Naive thymus-derived CD4-positive, alpha-beta T cell (primary cell): ENCODE results near the gene SIRT6. TPM values are rescaled to one million over a fixed set of nuclear protein-coding genes. Genes with fewer than 3 reads are reported as not detected.

Experiments used
- ATAC-seq: fragments of 150-1000 bp; cut with Tn5 transposase; 2 replicates; pipeline ENCODE4 v1.10.0; 2021; ENCODE audit warnings: mild to moderate bottlenecking, moderate library complexity
- CTCF ChIA-PET: fragments of 350-600 bp; sonication (Branson Sonifier 250); formaldehyde crosslinking; loops from one replicate; lab custom pipeline; 2021; ENCODE audit warnings: antibody characterized with exemption; lab: Charles Lee
- POLR2A ChIA-PET: fragments of 350-600 bp; sonication (Branson Sonifier 250); formaldehyde crosslinking; loops from one replicate; lab custom pipeline; 2021; ENCODE audit warnings: antibody characterized with exemption, inconsistent platforms; lab: Charles Lee
- DNase-seq, 9 donors: peaks; one replicate each; pipeline versions ENCODE4 v3.0.0 to v3.0.0-alpha.2; 2020 to 2022; ENCODE audit warnings: mixed read lengths in 1 of 9
- H3K27ac ChIP-seq: one replicate; pipeline ENCODE4 v1.7.0; 2013; ENCODE audit warnings: mild to moderate bottlenecking, low read depth, low read length, moderate library complexity
- H3K27me3 ChIP-seq, 2 donors: one replicate each; pipeline ENCODE4 v1.7.0; 2013; ENCODE audit warnings: low read length in 2 of 2, mild to moderate bottlenecking in 2 of 2, moderate library complexity in 2 of 2; ENCODE audit not compliant: control insufficient read depth in 2 of 2, insufficient read depth in 2 of 2
- H3K36me3 ChIP-seq, 3 experiments: 1 replicate in 2 of 3; 2 replicates in 1 of 3; pipeline ENCODE4 v1.7.0; 2013; ENCODE audit warnings: low read length in 3 of 3, mild to moderate bottlenecking in 3 of 3, moderate library complexity in 1 of 3; ENCODE audit not compliant: insufficient read depth in 3 of 3, control insufficient read depth in 2 of 3
- H3K4me1 ChIP-seq, 2 donors: one replicate each; pipeline ENCODE4 v1.7.0; 2013; ENCODE audit warnings: low read length in 2 of 2, mild to moderate bottlenecking in 2 of 2, moderate library complexity in 1 of 2; ENCODE audit not compliant: control insufficient read depth in 2 of 2, insufficient read depth in 2 of 2
- H3K4me3 ChIP-seq: 2 replicates; pipeline ENCODE4 v1.7.0; 2013; ENCODE audit warnings: mild to moderate bottlenecking, low read length
- H3K9me3 ChIP-seq, 3 experiments: 1 replicate in 2 of 3; 2 replicates in 1 of 3; pipeline ENCODE4 v1.7.0; 2013; ENCODE audit warnings: low read length in 3 of 3; ENCODE audit not compliant: control insufficient read depth in 2 of 3
- H3K27ac Mint-ChIP-seq, 9 donors: one replicate each; pipeline ENCODE4 v1.8.0; 2020 to 2022; ENCODE audit warnings: mixed read lengths in 9 of 9, mild to moderate bottlenecking in 8 of 9, moderate library complexity in 5 of 9, inconsistent platforms in 2 of 9
- H3K27me3 Mint-ChIP-seq, 5 donors: one replicate each; pipeline ENCODE4 v1.8.0; 2021 to 2022; ENCODE audit warnings: mixed read lengths in 5 of 5, mild to moderate bottlenecking in 1 of 5
- H3K36me3 Mint-ChIP-seq, 5 donors: one replicate each; pipeline ENCODE4 v1.8.0; 2020 to 2022; ENCODE audit warnings: mixed read lengths in 5 of 5, mild to moderate bottlenecking in 3 of 5, inconsistent platforms in 1 of 5
- H3K4me1 Mint-ChIP-seq, 7 donors: one replicate each; pipeline ENCODE4 v1.8.0; 2020 to 2022; ENCODE audit warnings: mixed read lengths in 7 of 7, mild to moderate bottlenecking in 3 of 7, inconsistent platforms in 1 of 7
- H3K4me3 Mint-ChIP-seq, 10 donors: one replicate each; pipeline ENCODE4 v1.8.0; 2020 to 2022; ENCODE audit warnings: mild to moderate bottlenecking in 10 of 10, mixed read lengths in 10 of 10, moderate library complexity in 6 of 10, inconsistent platforms in 2 of 10
- H3K9me3 Mint-ChIP-seq, 11 donors: one replicate each; pipeline ENCODE4 v1.8.0; 2020 to 2022; ENCODE audit warnings: mixed read lengths in 11 of 11, mild to moderate bottlenecking in 4 of 11, inconsistent platforms in 1 of 11, moderate library complexity in 1 of 11
- intact Hi-C, 2 donors: fragments of 100-400 bp; cut with micrococcal nuclease; formaldehyde crosslinking; loops; one replicate each; pipeline ENCODE4 v1.15.1; 2023
- polyA plus RNA-seq, 2 donors: library from polyadenylated mRNA; unstranded; fragments of 300-500 nt; fragmentation: Illumina TruSeq; gene quantifications; one replicate each; pipeline ENCODE4 v1.2.3, GENCODE V29; 2021
- total RNA-seq, 6 experiments: library from RNA in 5 of 6; stranded (reverse) in 5 of 6; gene quantifications; 1 replicate in 5 of 6; 2 replicates in 1 of 6; pipeline ENCODE4 v1.2.3 and lab custom pipeline; 2021 to 2026

The SIRT6 gene
- total and polyA plus RNA-seq, 7 experiments from 2014 or later = 1.1 to 41.2 (median 23.2) TPM

- POLR2A ChIA-PET = no interaction called here
- ATAC-seq = no peak
- H3K27me3 ChIP-seq = peaks cover 0 to 8% of the 10 kb centered on the region in 2 donors
- H3K4me3 Mint-ChIP-seq = no peak overlapping the region
- H3K4me3 ChIP-seq = no peak overlapping the region
- H3K36me3 ChIP-seq = no peaks in the 10 kb centered on the region
- CTCF ChIA-PET = interaction anchor here (0.5 to 1.8 kb wide), 7 partner anchors 13 to 1054 kb away, joined by 3 to 5 read pairs (median 3); partner anchors contain the start of gene EEF2
- peaks cover 11 to 22% (median 15%) of the 10 kb centered on the region in 7 donors for H3K4me1 Mint-ChIP-seq
- no peak for DNase-seq
- H3K9me3 Mint-ChIP-seq = peaks cover 0 to 10% (median 2%) of the 10 kb centered on the region in 11 donors
- no peak overlapping the region for H3K27ac ChIP-seq
- intact Hi-C loops = loop anchor here in 1 of 2 donors (5.0 kb wide), 1 partner anchor 439 kb away; the partner anchor contains the start of genes APBA3 and MRPL54
- H3K27ac Mint-ChIP-seq = peak overlapping the region in 1 of 9 donors; percentile 44
- H3K27me3 Mint-ChIP-seq = peaks cover 20 to 32% (median 23%) of the 10 kb centered on the region in 5 donors
- H3K4me1 ChIP-seq = no peaks in the 10 kb centered on the region
- H3K36me3 Mint-ChIP-seq = peaks cover 4 to 9% (median 8%) of the 10 kb centered on the region in 5 donors
- H3K9me3 ChIP-seq = no peaks in the 10 kb centered on the region
These were observed 19.4 kb upstream of the SIRT6 start for GRCh38 chr19:4201798-4202197.

- ATAC-seq (no peak), DNase-seq (no peak)
- Mint-ChIP-seq H3K9me3 (peaks cover 0 to 10% (median 2%) of the 10 kb centered on the region in 11 donors), H3K4me1 (peaks cover 11 to 22% (median 15%) of the 10 kb centered on the region in 7 donors), H3K27ac (no peak overlapping the region), H3K27me3 (peaks cover 24 to 37% (median 28%) of the 10 kb centered on the region in 5 donors), H3K4me3 (no peak overlapping the region), H3K36me3 (peaks cover 4 to 9% (median 8%) of the 10 kb centered on the region in 5 donors)
- ChIA-PET CTCF (interaction anchor here (0.8 to 1.4 kb wide), 5 partner anchors 8 to 216 kb away, joined by 3 to 5 read pairs (median 3); partner anchors contain the start of gene EEF2), POLR2A (no interaction called here)
- Histone ChIP-seq H3K9me3 (no peaks in the 10 kb centered on the region), H3K4me1 (no peaks in the 10 kb centered on the region), H3K27me3 (peaks cover 0 to 16% of the 10 kb centered on the region in 2 donors), H3K36me3 (no peaks in the 10 kb centered on the region), H3K4me3 (no peak overlapping the region), H3K27ac (no peak overlapping the region)
- intact Hi-C loops = loop anchor here in 1 of 2 donors (5.0 kb wide), 1 partner anchor 439 kb away; the partner anchor contains the start of genes APBA3 and MRPL54
These were observed 18.7 kb upstream of the SIRT6 start for GRCh38 chr19:4200940-4201542.

GRCh38 chr19:4199699-4200293 lies 17.4 kb upstream of the SIRT6 start:
- H3K27ac Mint-ChIP-seq = no peak overlapping the region
- H3K4me3 Mint-ChIP-seq = no peak overlapping the region
- no peak overlapping the region for H3K27ac ChIP-seq
- peaks cover 4 to 9% (median 8%) of the 10 kb centered on the region in 5 donors for H3K36me3 Mint-ChIP-seq
- ATAC-seq (no peak), DNase-seq (no peak)
- H3K4me1 Mint-ChIP-seq = peaks cover 11 to 21% (median 15%) of the 10 kb centered on the region in 7 donors
- H3K9me3 Mint-ChIP-seq = peaks cover 0 to 10% (median 2%) of the 10 kb centered on the region in 11 donors
- no peaks in the 10 kb centered on the region for H3K4me1 ChIP-seq
- peaks cover 34 to 49% (median 36%) of the 10 kb centered on the region in 5 donors for H3K27me3 Mint-ChIP-seq
- POLR2A ChIA-PET = no interaction called here
- no peaks in the 10 kb centered on the region for H3K9me3 ChIP-seq
- CTCF ChIA-PET = interaction anchor here (1.1 kb wide), 1 partner anchor 9 kb away, joined by 3 read pairs; no protein-coding TSS in a partner anchor
- H3K4me3 ChIP-seq = no peak overlapping the region
- intact Hi-C loops = loop anchor here in 1 of 2 donors (5.0 kb wide), 1 partner anchor 437 kb away; the partner anchor contains the start of genes APBA3 and MRPL54
- no peaks in the 10 kb centered on the region for H3K36me3 ChIP-seq
- H3K27me3 ChIP-seq = peaks cover 0 to 20% of the 10 kb centered on the region in 2 donors

- H3K9me3 Mint-ChIP-seq = peaks cover 0 to 10% (median 2%) of the 10 kb centered on the region in 11 donors
- H3K27ac ChIP-seq = no peak overlapping the region
- peaks cover 8 to 13% (median 9%) of the 10 kb centered on the region in 5 donors for H3K36me3 Mint-ChIP-seq
- H3K4me1 ChIP-seq = no peaks in the 10 kb centered on the region
- H3K36me3 ChIP-seq = no peaks in the 10 kb centered on the region
- peak overlapping the region in 2 of 10 donors; percentile 8 to 51 for H3K4me3 Mint-ChIP-seq
- DNase-seq (no peak), ATAC-seq (no peak)
- H3K27me3 ChIP-seq = peaks cover 0 to 20% of the 10 kb centered on the region in 2 donors
- H3K4me1 Mint-ChIP-seq = peaks cover 8 to 18% (median 11%) of the 10 kb centered on the region in 7 donors
- intact Hi-C loops = no loop called here
- H3K9me3 ChIP-seq = no peaks in the 10 kb centered on the region
- peak overlapping the region in 1 of 9 donors; percentile 24 for H3K27ac Mint-ChIP-seq
- H3K4me3 ChIP-seq = no peak overlapping the region
- peaks cover 35 to 57% (median 45%) of the 10 kb centered on the region in 5 donors for H3K27me3 Mint-ChIP-seq
- CTCF ChIA-PET = no interaction called here
- POLR2A ChIA-PET = no interaction called here
These were observed 16.2 kb upstream of the SIRT6 start for GRCh38 chr19:4198467-4199126.

- no peaks in the 10 kb centered on the region for H3K4me1 ChIP-seq
- ATAC-seq (no peak), DNase-seq (no peak)
- H3K4me1 Mint-ChIP-seq = peaks cover 8 to 18% (median 11%) of the 10 kb centered on the region in 7 donors
- H3K9me3 ChIP-seq = no peaks in the 10 kb centered on the region
- H3K4me3 ChIP-seq = no peak overlapping the region
- H3K27ac Mint-ChIP-seq = peak overlapping the region in 2 of 9 donors; percentile 53 to 65
- H3K27me3 ChIP-seq = peaks cover 0 to 20% of the 10 kb centered on the region in 2 donors
- H3K9me3 Mint-ChIP-seq = peaks cover 0 to 10% (median 2%) of the 10 kb centered on the region in 11 donors
- peaks cover 8 to 13% (median 9%) of the 10 kb centered on the region in 5 donors for H3K36me3 Mint-ChIP-seq
- peaks cover 39 to 63% (median 50%) of the 10 kb centered on the region in 5 donors for H3K27me3 Mint-ChIP-seq
- no peaks in the 10 kb centered on the region for H3K36me3 ChIP-seq
- ChIA-PET CTCF (no interaction called here), POLR2A (no interaction called here)
- intact Hi-C loops = no loop called here
- H3K4me3 Mint-ChIP-seq = peak overlapping the region in 6 of 10 donors; percentile 12 to 79 (median 62)
- H3K27ac ChIP-seq = no peak overlapping the region
These were observed 15.5 kb upstream of the SIRT6 start for GRCh38 chr19:4197625-4198466.
